Upper lobe of left lung (tissue), 4 donors: ENCODE data around the gene EPHB1.

Source experiments
- EP300 ChIP-seq, 4 donors: sonication (generic); formaldehyde crosslinking; IDR thresholded peaks; one replicate each; pipeline ENCODE4 v1.5.1; 2017; ENCODE audit warnings: antibody characterized with exemption in 4 of 4, control low read depth in 2 of 4
- POLR2A ChIP-seq, 4 donors: fragments of 450-650 bp; IDR thresholded peaks; one replicate each; pipeline ENCODE4 v1.5.1; 2016 to 2017; ENCODE audit warnings: antibody characterized with exemption in 4 of 4, mild to moderate bottlenecking in 2 of 4
- POLR2AphosphoS5 ChIP-seq, 2 donors: sonication (generic); formaldehyde crosslinking; IDR thresholded peaks; one replicate each; pipeline ENCODE4 v1.5.1; 2017; ENCODE audit warnings: antibody characterized with exemption in 2 of 2
- TF ChIP-seq, protein P1 (sequence below), 6 experiments: fragments of 450-650 bp in 4 of 6; fragments of 200-600 bp in 2 of 6; sonication (generic) in 2 of 6; IDR thresholded peaks; one replicate each; pipeline ENCODE4 v1.5.1; 2016 to 2019; ENCODE audit warnings: antibody characterized with exemption in 6 of 6

DNA sequence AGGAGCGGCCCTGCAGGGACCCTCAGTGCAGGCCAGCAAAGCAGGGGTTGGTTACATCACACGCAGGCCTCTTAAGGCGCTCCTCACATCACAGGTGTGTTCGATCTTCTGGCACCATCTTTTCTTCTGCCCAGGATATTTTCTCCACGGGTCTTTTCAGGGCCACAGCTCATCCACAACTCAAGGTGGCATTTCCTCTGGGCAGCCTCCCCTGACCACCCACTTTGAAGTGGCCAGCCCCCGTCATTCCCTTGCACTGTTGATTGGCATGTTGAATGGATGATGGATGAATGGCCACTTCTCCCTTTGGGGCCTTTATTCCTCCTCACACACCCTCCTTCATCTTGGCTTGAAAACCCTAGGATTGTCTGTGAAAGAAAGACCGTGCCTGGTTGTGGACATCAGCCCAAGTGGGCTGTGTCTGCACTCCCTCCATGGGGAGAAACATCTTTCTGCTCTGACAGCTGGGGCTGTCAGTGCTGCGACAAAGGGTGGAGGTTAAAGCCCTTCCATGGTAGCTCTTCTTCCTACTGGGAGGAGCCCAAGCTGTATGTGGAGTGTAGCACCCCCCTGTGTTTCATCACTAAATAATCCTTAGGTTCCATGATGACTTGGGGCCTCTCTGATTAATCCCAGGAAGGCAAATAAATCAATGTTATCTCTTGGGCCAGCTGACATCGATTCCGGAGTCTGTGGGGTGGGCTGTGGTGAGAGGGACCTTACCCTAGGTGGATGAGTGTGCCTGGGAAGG is 102.5 kb downstream of the EPHB1 start:
- TF ChIP-seq, protein P1, sequence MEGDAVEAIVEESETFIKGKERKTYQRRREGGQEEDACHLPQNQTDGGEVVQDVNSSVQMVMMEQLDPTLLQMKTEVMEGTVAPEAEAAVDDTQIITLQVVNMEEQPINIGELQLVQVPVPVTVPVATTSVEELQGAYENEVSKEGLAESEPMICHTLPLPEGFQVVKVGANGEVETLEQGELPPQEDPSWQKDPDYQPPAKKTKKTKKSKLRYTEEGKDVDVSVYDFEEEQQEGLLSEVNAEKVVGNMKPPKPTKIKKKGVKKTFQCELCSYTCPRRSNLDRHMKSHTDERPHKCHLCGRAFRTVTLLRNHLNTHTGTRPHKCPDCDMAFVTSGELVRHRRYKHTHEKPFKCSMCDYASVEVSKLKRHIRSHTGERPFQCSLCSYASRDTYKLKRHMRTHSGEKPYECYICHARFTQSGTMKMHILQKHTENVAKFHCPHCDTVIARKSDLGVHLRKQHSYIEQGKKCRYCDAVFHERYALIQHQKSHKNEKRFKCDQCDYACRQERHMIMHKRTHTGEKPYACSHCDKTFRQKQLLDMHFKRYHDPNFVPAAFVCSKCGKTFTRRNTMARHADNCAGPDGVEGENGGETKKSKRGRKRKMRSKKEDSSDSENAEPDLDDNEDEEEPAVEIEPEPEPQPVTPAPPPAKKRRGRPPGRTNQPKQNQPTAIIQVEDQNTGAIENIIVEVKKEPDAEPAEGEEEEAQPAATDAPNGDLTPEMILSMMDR (IDR thresholded peaks at IDR 0.05) = no peak
- TF ChIP-seq POLR2A (IDR thresholded peaks at IDR 0.05) = no peak
- no peak for TF ChIP-seq EP300 (IDR thresholded peaks at IDR 0.05)
- TF ChIP-seq POLR2AphosphoS5 (IDR thresholded peaks at IDR 0.05) = no peak
